Gastrocnemius medialis (tissue), 4 donors: ENCODE results near the gene ELL2. TPM values are rescaled to one million over a fixed set of nuclear protein-coding genes. Genes with fewer than 3 reads are reported as not detected.

Experiments
- ATAC-seq, 2 donors: fragments of 150-250 bp; one replicate each; pipeline ENCODE4 v1.9.1; 2016
- DNase-seq, 2 donors: peaks; one replicate each; pipeline ENCODE4 v3.0.0-alpha.2; 2019
- H3K27ac ChIP-seq, 4 donors: fragments of 200-600 bp; sonication (generic); 1 replicate in 1 of 4; 2 replicates in 3 of 4; pipeline ENCODE4 v1.5.1; 2016 to 2018; ENCODE audit warnings: mild to moderate bottlenecking in 2 of 4, moderate library complexity in 1 of 4
- H3K27me3 ChIP-seq, 3 donors: fragments of 200-600 bp; sonication (generic) in 2 of 3; 1 replicate in 1 of 3; 2 replicates in 2 of 3; pipeline versions ENCODE4 v1.5.1 to v1.6.0; 2016 to 2019; ENCODE audit warnings: mild to moderate bottlenecking in 1 of 3, moderate library complexity in 1 of 3
- H3K36me3 ChIP-seq, 2 donors: fragments of 200-600 bp; sonication (generic) in 1 of 2; one replicate each; pipeline ENCODE4 v1.5.1; 2017 to 2018
- H3K4me1 ChIP-seq, 2 donors: fragments of 200-600 bp; sonication (generic) in 1 of 2; one replicate each; pipeline ENCODE4 v1.5.1; 2016 to 2017; ENCODE audit warnings: mild to moderate bottlenecking in 2 of 2
- H3K4me3 ChIP-seq, 4 donors: fragments of 200-600 bp; sonication (generic) in 3 of 4; 1 replicate in 1 of 4; 2 replicates in 3 of 4; pipeline ENCODE4 v1.5.1; 2016 to 2019; ENCODE audit warnings: mild to moderate bottlenecking in 2 of 4
- H3K9me3 ChIP-seq, 3 donors: fragments of 200-600 bp; sonication (generic) in 2 of 3; 1 replicate in 1 of 3; 2 replicates in 2 of 3; pipeline ENCODE4 v1.5.1; 2016 to 2019
- POLR2A ChIP-seq, 2 donors: fragments of 450-650 bp; IDR thresholded peaks; one replicate each; pipeline ENCODE4 v1.6.1; 2017; ENCODE audit warnings: antibody characterized with exemption in 2 of 2, mild to moderate bottlenecking in 2 of 2, moderate library complexity in 2 of 2
- in situ Hi-C, 4 donors: fragments of 200-750 bp; cut with MboI; loops; one replicate each; pipeline versions ENCODE4 v1.15.0 to v1.8.0; 2017; ENCODE audit warnings: low sequenced_read_pairs in 4 of 4
- intact Hi-C: fragments of 100-400 bp; cut with DNase I; formaldehyde crosslinking; loops from one replicate; pipeline ENCODE4 v1.15.1; 2023; ENCODE audit warnings: low total_unique reads
- total RNA-seq, 4 donors: library from RNA; depleted of rRNA; stranded (reverse); fragments of >200 nt; gene quantifications; one replicate each; pipeline versions ENCODE4 v1.1.0 to v1.2.3, GENCODE V29; 2016
- TF ChIP-seq, protein P1 (sequence below), 5 experiments: fragments of 450-650 bp in 3 of 5; fragments of 200-600 bp in 2 of 5; sonication (generic) in 2 of 5; IDR thresholded peaks in 4 of 5; conservative IDR thresholded peaks in 1 of 5; 1 replicate in 4 of 5; 2 replicates in 1 of 5; pipeline ENCODE4 v1.5.1; 2016 to 2019; ENCODE audit warnings: antibody characterized with exemption in 5 of 5, mild to moderate bottlenecking in 3 of 5, moderate library complexity in 3 of 5

The ELL2 gene
- total RNA-seq, 4 donors from 2014 or later: 35.2 to 64.5 (median 42.9) TPM

DNA sequence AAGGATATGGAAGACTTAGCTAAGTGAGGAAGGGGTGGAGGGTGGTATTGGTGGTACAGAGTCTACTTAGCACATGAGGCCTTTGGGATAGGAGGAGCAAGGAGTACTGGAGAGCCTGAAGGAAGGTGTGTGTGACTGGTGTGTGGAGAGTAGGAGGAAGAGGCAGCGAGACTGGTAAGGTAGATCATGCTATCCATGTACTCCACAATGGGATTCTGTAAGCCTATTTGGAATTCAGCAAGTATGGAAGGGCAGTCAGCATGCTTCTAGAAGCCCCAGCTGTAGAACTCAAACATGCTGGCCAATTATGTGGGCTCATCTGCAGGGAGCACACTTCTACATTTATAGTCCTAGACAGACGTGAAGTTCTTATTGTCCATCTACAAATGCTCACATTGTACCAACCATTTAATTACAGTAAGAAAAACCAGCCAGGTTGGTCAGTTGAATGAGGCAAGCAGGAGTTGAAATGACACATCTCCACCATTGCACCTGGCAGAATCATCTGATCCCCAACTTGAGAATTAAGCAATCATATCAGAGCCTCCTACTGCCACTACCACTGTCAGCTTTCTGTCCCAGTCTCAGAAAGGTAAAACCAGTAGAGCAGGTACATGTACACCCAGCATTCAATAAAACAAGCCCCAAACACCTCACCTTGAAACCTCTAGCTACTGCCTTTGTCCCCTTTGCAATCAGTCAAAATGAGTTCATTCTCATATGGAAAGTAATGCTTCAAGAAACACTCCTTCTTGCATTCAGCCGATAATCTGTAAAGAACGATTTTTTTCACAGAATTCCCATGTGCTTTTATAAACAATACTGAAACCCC, 78.2 kb downstream of the ELL2 start:
- Histone ChIP-seq H3K36me3 (peaks cover 0 to 6% of the 10 kb centered on the region in 2 donors), H3K27me3 (no peaks in the 10 kb centered on the region), H3K27ac (peak overlapping the region; percentile 44 to 73 (median 68)), H3K4me1 (peaks cover 13 to 14% of the 10 kb centered on the region in 2 donors), H3K9me3 (no peaks in the 10 kb centered on the region), H3K4me3 (no peak overlapping the region)
- peak; percentile 72 to 78 for ATAC-seq
- DNase-seq: peak in 1 of 2 donors; percentile 60
- in situ Hi-C loops (no loop called here), intact Hi-C loops (loop anchor here (2.0 kb wide), 1 partner anchor 25 kb away; no protein-coding TSS in a partner anchor)
- TF ChIP-seq, protein P1, sequence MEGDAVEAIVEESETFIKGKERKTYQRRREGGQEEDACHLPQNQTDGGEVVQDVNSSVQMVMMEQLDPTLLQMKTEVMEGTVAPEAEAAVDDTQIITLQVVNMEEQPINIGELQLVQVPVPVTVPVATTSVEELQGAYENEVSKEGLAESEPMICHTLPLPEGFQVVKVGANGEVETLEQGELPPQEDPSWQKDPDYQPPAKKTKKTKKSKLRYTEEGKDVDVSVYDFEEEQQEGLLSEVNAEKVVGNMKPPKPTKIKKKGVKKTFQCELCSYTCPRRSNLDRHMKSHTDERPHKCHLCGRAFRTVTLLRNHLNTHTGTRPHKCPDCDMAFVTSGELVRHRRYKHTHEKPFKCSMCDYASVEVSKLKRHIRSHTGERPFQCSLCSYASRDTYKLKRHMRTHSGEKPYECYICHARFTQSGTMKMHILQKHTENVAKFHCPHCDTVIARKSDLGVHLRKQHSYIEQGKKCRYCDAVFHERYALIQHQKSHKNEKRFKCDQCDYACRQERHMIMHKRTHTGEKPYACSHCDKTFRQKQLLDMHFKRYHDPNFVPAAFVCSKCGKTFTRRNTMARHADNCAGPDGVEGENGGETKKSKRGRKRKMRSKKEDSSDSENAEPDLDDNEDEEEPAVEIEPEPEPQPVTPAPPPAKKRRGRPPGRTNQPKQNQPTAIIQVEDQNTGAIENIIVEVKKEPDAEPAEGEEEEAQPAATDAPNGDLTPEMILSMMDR (IDR thresholded peaks at IDR 0.05 in 4 of 5, conservative IDR thresholded peaks at IDR 0.05 in 1 of 5): no peak
- no peak for TF ChIP-seq POLR2A (IDR thresholded peaks at IDR 0.05)

DNA sequence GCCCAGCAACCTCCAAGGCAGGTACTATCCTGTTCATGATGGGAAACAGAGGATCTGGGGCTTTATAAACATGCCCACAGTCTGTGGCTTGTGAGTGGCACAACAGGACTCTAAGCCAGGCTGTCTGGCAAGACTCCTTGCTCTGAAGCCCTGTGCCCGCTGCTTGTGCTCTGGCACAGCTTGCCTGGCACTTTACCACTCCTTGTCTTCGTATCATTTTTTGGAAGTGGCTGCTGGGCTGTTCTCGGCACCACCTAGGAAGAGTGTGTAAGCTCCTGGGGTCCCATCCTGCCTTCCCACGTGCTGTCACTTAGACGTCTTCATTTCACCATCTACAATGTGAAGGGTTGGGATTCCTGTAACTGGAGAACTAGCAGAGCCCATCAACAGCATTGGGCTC, 79.8 kb downstream of the ELL2 start:
- ATAC-seq: peak; percentile 64 to 67
- peak; percentile 49 to 77 for DNase-seq
- H3K27ac ChIP-seq: peak overlapping the region; percentile 62 to 73 (median 68)
- no peak for TF ChIP-seq POLR2A (IDR thresholded peaks at IDR 0.05)
- TF ChIP-seq, protein P1 (IDR thresholded peaks at IDR 0.05 in 4 of 5, conservative IDR thresholded peaks at IDR 0.05 in 1 of 5): no peak
- in situ Hi-C loops: no loop called here
- H3K27me3 ChIP-seq: no peaks in the 10 kb centered on the region
- no peaks in the 10 kb centered on the region for H3K36me3 ChIP-seq
- no peaks in the 10 kb centered on the region for H3K9me3 ChIP-seq
- no peak overlapping the region for H3K4me3 ChIP-seq
- intact Hi-C loops: loop anchor here (2.0 kb wide), 1 partner anchor 23 kb away; no protein-coding TSS in a partner anchor
- peaks cover 13 to 14% of the 10 kb centered on the region in 2 donors for H3K4me1 ChIP-seq

DNA sequence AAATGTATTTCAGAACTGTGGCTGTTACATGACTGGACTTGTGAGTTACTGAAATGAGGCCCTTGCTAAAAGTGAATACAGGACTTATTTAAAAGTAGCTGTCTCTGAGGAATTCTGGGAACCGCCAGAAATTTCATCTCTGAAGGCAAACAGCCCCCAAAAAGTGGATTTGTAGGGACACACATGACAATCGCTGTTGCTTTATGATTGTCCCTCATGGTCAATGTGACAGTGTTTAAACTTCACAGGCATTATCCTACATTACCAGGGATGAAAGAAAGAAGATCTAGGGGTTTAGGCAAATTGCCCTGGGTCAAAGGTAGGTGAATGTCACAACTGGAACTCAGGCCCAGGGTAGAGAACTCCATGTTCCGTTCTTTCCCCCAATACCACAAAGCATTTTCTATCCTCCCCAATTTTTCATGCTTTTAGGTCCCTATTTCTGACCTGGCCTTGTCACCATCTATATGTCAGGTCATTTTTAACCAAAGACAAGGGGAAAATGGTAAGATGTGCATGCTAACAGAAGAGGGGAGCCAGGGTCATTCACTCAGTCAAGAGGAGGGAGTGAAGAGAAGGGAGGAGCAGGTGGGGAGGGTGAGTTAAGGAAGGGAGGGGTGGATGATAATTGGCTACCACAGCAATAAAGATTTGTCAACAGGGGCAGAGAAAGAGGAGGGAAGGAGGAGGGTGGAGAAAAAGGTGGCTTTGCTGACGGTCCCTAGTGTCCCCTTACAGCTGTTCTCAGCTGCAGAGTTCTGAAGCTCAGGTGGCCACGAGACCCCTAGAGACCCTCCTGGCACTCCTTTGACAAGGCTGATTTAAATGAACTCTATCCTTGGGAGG, 81.3 kb downstream of the ELL2 start:
- TF ChIP-seq POLR2A (IDR thresholded peaks at IDR 0.05): no peak
- TF ChIP-seq, protein P1 (IDR thresholded peaks at IDR 0.05 in 4 of 5, conservative IDR thresholded peaks at IDR 0.05 in 1 of 5): no peak
- Histone ChIP-seq H3K36me3 (no peaks in the 10 kb centered on the region), H3K27me3 (no peaks in the 10 kb centered on the region), H3K4me3 (no peak overlapping the region), H3K9me3 (no peaks in the 10 kb centered on the region), H3K4me1 (peaks cover 13 to 14% of the 10 kb centered on the region in 2 donors), H3K27ac (no peak overlapping the region)
- intact Hi-C loops (no loop called here), in situ Hi-C loops (no loop called here)
- ATAC-seq: no peak
- DNase-seq: no peak

GRCh38 chr5:95879661-95880060, 82.0 kb downstream of the ELL2 start:
- TF ChIP-seq, protein P1 (IDR thresholded peaks at IDR 0.05 in 4 of 5, conservative IDR thresholded peaks at IDR 0.05 in 1 of 5): no peak
- TF ChIP-seq POLR2A (IDR thresholded peaks at IDR 0.05): no peak
- intact Hi-C loops (no loop called here), in situ Hi-C loops (loop anchor here in 1 of 4 donors (10.0 kb wide), 1 partner anchor 725 kb away; no protein-coding TSS in a partner anchor)
- Histone ChIP-seq H3K4me3 (no peak overlapping the region), H3K9me3 (no peaks in the 10 kb centered on the region), H3K27me3 (no peaks in the 10 kb centered on the region), H3K4me1 (peaks cover 13 to 14% of the 10 kb centered on the region in 2 donors), H3K27ac (no peak overlapping the region), H3K36me3 (no peaks in the 10 kb centered on the region)
- ATAC-seq: no peak
- DNase-seq: peak in 1 of 2 donors; percentile 8
